Activated CD8-positive, alpha-beta T cell treated with anti-CD3 and anti-CD28 coated beads for 36 hours (primary cell): ENCODE data around the gene CEP41. TPM values are rescaled to one million over a fixed set of nuclear protein-coding genes. Genes with fewer than 3 reads are reported as not detected.

Source experiments
- ATAC-seq: fragments of 200-7000 bp; cut with Tn5 transposase; one replicate; pipeline ENCODE4 v1.10.0; 2021; ENCODE audit warnings: mild to moderate bottlenecking, moderate library complexity
- CTCF ChIA-PET: fragments of 350-600 bp; sonication (Branson Sonifier 250); formaldehyde crosslinking; loops from one replicate; lab custom pipeline; 2021; ENCODE audit warnings: antibody characterized with exemption; lab: Charles Lee
- POLR2A ChIA-PET: fragments of 350-600 bp; sonication (Branson Sonifier 250); formaldehyde crosslinking; loops from one replicate; lab custom pipeline; 2021; ENCODE audit warnings: antibody characterized with exemption; lab: Charles Lee
- DNase-seq: peaks from one replicate; pipeline ENCODE4 v3.0.0-alpha.2; 2020
- H3K27ac Mint-ChIP-seq: one replicate; pipeline ENCODE4 v1.8.0; 2021; ENCODE audit warnings: mild to moderate bottlenecking, mixed read lengths
- H3K27me3 Mint-ChIP-seq: one replicate; pipeline ENCODE4 v1.8.0; 2021; ENCODE audit warnings: mixed read lengths
- H3K36me3 Mint-ChIP-seq: one replicate; pipeline ENCODE4 v1.8.0; 2021; ENCODE audit warnings: low read depth, mixed read lengths
- H3K4me1 Mint-ChIP-seq: one replicate; pipeline ENCODE4 v1.8.0; 2021; ENCODE audit warnings: low read depth, mixed read lengths
- H3K4me3 Mint-ChIP-seq: one replicate; pipeline ENCODE4 v1.8.0; 2021; ENCODE audit warnings: mild to moderate bottlenecking, moderate library complexity, mixed read lengths
- H3K9me3 Mint-ChIP-seq: one replicate; pipeline ENCODE4 v1.8.0; 2021; ENCODE audit warnings: mixed read lengths
- CTCF ChIP-seq: fragments of 200-600 bp; IDR thresholded peaks from one replicate; pipeline ENCODE4 v1.8.0; 2022; ENCODE audit warnings: antibody characterized with exemption, mild to moderate bottlenecking
- intact Hi-C: fragments of 100-400 bp; cut with micrococcal nuclease; formaldehyde crosslinking; loops from one replicate; pipeline ENCODE4 v1.10.0; 2022
- total RNA-seq, 2 experiments: library from RNA; stranded (reverse); gene quantifications; one replicate each; pipeline ENCODE4 v1.2.3, GENCODE V29; 2021

Gene CEP41
- total RNA-seq, 2 experiments from 2014 or later, result 28.0 to 28.1 TPM

GRCh38 chr7:130363026-130363847, 77.6 kb downstream of the CEP41 start:
- H3K4me3 Mint-ChIP-seq, result no peak overlapping the region
- ChIA-PET CTCF (no interaction called here), POLR2A (interaction anchor here (1.0 kb wide), 1 partner anchor 29 kb away, joined by 4 read pairs; no protein-coding TSS in a partner anchor)
- DNase-seq (peak; percentile 65), ATAC-seq (peak; percentile 78)
- H3K27me3 Mint-ChIP-seq, result no peaks in the 10 kb centered on the region
- H3K36me3 Mint-ChIP-seq, result no peaks in the 10 kb centered on the region
- TF ChIP-seq CTCF, result no peak
- no peak overlapping the region for H3K27ac Mint-ChIP-seq
- H3K4me1 Mint-ChIP-seq, result peaks cover 17% of the 10 kb centered on the region
- peaks cover 16% of the 10 kb centered on the region for H3K9me3 Mint-ChIP-seq
- intact Hi-C loops, result no loop called here

- ChIA-PET CTCF (no interaction called here), POLR2A (no interaction called here)
- peaks cover 16% of the 10 kb centered on the region for H3K9me3 Mint-ChIP-seq
- no peak overlapping the region for H3K27ac Mint-ChIP-seq
- ATAC-seq (no peak), DNase-seq (no peak)
- intact Hi-C loops, result no loop called here
- no peaks in the 10 kb centered on the region for H3K27me3 Mint-ChIP-seq
- H3K4me1 Mint-ChIP-seq, result peaks cover 16% of the 10 kb centered on the region
- H3K4me3 Mint-ChIP-seq, result no peak overlapping the region
- TF ChIP-seq CTCF, result no peak
- H3K36me3 Mint-ChIP-seq, result no peaks in the 10 kb centered on the region
Observed at GRCh38 chr7:130362251-130362816, 78.5 kb downstream of the CEP41 start.

GRCh38 chr7:130361681-130362080, 79.1 kb downstream of the CEP41 start:
- no peak for TF ChIP-seq CTCF
- H3K27me3 Mint-ChIP-seq, result no peaks in the 10 kb centered on the region
- ChIA-PET CTCF (no interaction called here), POLR2A (no interaction called here)
- H3K9me3 Mint-ChIP-seq, result peaks cover 13% of the 10 kb centered on the region
- H3K27ac Mint-ChIP-seq, result no peak overlapping the region
- H3K36me3 Mint-ChIP-seq, result no peaks in the 10 kb centered on the region
- ATAC-seq, result no peak
- H3K4me1 Mint-ChIP-seq, result peaks cover 10% of the 10 kb centered on the region
- DNase-seq, result no peak
- no peak overlapping the region for H3K4me3 Mint-ChIP-seq
- intact Hi-C loops, result no loop called here

- Mint-ChIP-seq H3K27ac (no peak overlapping the region), H3K27me3 (no peaks in the 10 kb centered on the region), H3K4me1 (peaks cover 5% of the 10 kb centered on the region), H3K9me3 (peaks cover 13% of the 10 kb centered on the region), H3K4me3 (no peak overlapping the region), H3K36me3 (no peaks in the 10 kb centered on the region)
- no peak for ATAC-seq
- intact Hi-C loops, result no loop called here
- ChIA-PET CTCF (no interaction called here), POLR2A (no interaction called here)
- TF ChIP-seq CTCF, result no peak
- DNase-seq, result no peak
Observed at GRCh38 chr7:130360518-130360917, 80.3 kb downstream of the CEP41 start.

- Mint-ChIP-seq H3K4me1 (peaks cover 3% of the 10 kb centered on the region), H3K4me3 (no peak overlapping the region), H3K27me3 (no peaks in the 10 kb centered on the region), H3K27ac (no peak overlapping the region), H3K36me3 (no peaks in the 10 kb centered on the region), H3K9me3 (peaks cover 13% of the 10 kb centered on the region)
- POLR2A ChIA-PET, result no interaction called here
- TF ChIP-seq CTCF, result no peak
- CTCF ChIA-PET, result interaction anchor here (1.0 kb wide), 1 partner anchor 62 kb away, joined by 3 read pairs; no protein-coding TSS in a partner anchor
- intact Hi-C loops, result no loop called here
- ATAC-seq, result no peak
- no peak for DNase-seq
Observed at GRCh38 chr7:130359276-130359857, 81.4 kb downstream of the CEP41 start.
